Uterus (tissue), 4 donors: ENCODE results near the gene METAP1. TPM values are rescaled to one million over a fixed set of nuclear protein-coding genes. Genes with fewer than 3 reads are reported as not detected.
A peak's percentile ranks its signal among the peaks of the same experiment; 100 is the strongest.

Experiments used
- DNase-seq, 2 donors: peaks; one replicate each; pipeline ENCODE4 v3.0.0-alpha.2; 2019 to 2020
- H3K27ac ChIP-seq, 2 donors: fragments of 200-600 bp; sonication (generic); 1 replicate in 1 of 2; 2 replicates in 1 of 2; pipeline ENCODE4 v1.5.1; 2016 to 2018
- H3K27me3 ChIP-seq, 2 donors: fragments of 200-600 bp; sonication (generic); one replicate each; pipeline ENCODE4 v1.5.1; 2018 to 2019; ENCODE audit warnings: control low read depth in 1 of 2
- H3K36me3 ChIP-seq, 2 donors: fragments of 200-600 bp; sonication (generic); one replicate each; pipeline ENCODE4 v1.5.1; 2019; ENCODE audit warnings: control low read depth in 1 of 2
- H3K4me1 ChIP-seq, 2 donors: fragments of 200-600 bp; sonication (generic); one replicate each; pipeline ENCODE4 v1.5.1; 2018 to 2019; ENCODE audit warnings: control low read depth in 1 of 2
- H3K4me3 ChIP-seq, 2 donors: fragments of 200-600 bp; sonication (generic); 1 replicate in 1 of 2; 2 replicates in 1 of 2; pipeline ENCODE4 v1.5.1; 2018 to 2019; ENCODE audit warnings: mild to moderate bottlenecking in 1 of 2
- H3K9me3 ChIP-seq, 2 donors: fragments of 200-600 bp; sonication (generic); one replicate each; pipeline ENCODE4 v1.5.1; 2019; ENCODE audit warnings: control low read depth in 1 of 2
- POLR2A ChIP-seq, 2 donors: fragments of 450-650 bp; IDR thresholded peaks; one replicate each; pipeline ENCODE4 v1.6.1; 2016; ENCODE audit warnings: antibody characterized with exemption in 2 of 2, mild to moderate bottlenecking in 1 of 2, moderate library complexity in 1 of 2
- intact Hi-C: fragments of 100-400 bp; cut with DNase I; formaldehyde crosslinking; loops from one replicate; pipeline ENCODE4 v1.15.1; 2023; ENCODE audit warnings: low total_unique reads
- total RNA-seq, 4 donors: library from RNA; depleted of rRNA in 3 of 4; stranded (reverse); fragments of >200 nt in 3 of 4; gene quantifications; one replicate each; pipeline versions ENCODE4 v1.1.0 to v1.2.4, GENCODE V29; 2014 to 2023
- TF ChIP-seq, protein P1 (sequence below), 4 experiments: fragments of 200-600 bp in 2 of 4; fragments of 450-650 bp in 2 of 4; sonication (generic) in 2 of 4; IDR thresholded peaks; one replicate each; pipeline ENCODE4 v1.5.1; 2016 to 2019; ENCODE audit warnings: antibody characterized with exemption in 4 of 4, mild to moderate bottlenecking in 2 of 4, moderate library complexity in 1 of 4
- donor health status: DM: yes; HTN: yes; CAD: no.

METAP1 gene
- total RNA-seq, result 10 to 100 TPM; 34.1 to 50.7 (median 36.3) TPM

DNA sequence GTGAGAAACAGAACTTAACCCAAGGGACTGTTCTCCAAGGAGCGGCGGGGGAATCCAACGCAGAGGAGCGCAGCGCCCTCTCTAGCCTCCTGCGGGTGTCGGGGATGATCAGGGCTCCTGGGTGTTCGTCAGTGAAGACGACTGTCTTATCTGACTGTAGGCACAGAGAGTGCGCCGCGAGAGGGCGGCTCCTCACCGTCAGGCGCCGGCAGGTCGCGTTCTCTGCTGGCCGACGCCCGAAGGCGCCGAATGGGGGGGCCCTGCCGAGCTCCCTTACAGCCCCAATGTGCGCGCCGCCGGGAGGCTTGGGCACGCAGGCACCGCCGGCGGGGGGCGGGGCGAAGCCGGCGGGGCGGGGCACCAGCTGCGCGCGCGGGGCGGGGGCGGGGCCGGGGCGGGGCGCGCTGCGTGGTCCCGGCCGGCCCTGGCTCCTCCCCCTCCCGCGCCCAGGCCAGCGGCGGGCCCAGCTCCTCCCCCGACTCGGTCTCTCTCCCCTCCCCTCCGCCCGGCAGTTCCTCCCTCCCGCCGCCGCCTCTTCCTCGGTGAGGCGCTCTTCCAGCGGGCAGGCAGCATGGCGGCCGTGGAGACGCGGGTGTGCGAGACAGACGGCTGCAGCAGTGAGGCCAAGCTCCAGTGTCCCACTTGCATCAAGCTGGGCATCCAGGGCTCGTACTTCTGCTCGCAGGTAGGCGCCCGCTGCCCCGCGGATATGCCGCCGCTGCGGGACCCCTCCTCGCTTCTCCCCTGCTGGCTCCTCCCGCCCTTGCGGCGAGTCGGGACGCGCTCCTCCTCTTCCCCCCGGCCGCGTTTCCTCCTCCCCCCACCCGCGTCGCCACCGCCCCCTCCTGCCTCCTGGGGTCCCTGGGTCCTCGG, at the start of gene METAP1:
Gene METAP1, plus strand, starts transcription at position 539 of the 873 bp plus-strand sequence. Its CDS starts 33 bp downstream, at position 572.
- TF ChIP-seq POLR2A (IDR thresholded peaks at IDR 0.05), result peak; percentile 29 to 68
- TF ChIP-seq, protein P1, sequence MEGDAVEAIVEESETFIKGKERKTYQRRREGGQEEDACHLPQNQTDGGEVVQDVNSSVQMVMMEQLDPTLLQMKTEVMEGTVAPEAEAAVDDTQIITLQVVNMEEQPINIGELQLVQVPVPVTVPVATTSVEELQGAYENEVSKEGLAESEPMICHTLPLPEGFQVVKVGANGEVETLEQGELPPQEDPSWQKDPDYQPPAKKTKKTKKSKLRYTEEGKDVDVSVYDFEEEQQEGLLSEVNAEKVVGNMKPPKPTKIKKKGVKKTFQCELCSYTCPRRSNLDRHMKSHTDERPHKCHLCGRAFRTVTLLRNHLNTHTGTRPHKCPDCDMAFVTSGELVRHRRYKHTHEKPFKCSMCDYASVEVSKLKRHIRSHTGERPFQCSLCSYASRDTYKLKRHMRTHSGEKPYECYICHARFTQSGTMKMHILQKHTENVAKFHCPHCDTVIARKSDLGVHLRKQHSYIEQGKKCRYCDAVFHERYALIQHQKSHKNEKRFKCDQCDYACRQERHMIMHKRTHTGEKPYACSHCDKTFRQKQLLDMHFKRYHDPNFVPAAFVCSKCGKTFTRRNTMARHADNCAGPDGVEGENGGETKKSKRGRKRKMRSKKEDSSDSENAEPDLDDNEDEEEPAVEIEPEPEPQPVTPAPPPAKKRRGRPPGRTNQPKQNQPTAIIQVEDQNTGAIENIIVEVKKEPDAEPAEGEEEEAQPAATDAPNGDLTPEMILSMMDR (IDR thresholded peaks at IDR 0.05), result peak; percentile 66 to 77 (median 75)
- DNase-seq, result peak; percentile 95
- peak within 1 kb of the TSS; percentile 93 for H3K27ac ChIP-seq
- H3K4me3 ChIP-seq, result peak within 1 kb of the TSS; percentile 73 to 98
- H3K9me3 ChIP-seq, result no peaks in the 10 kb centered on the region
- intact Hi-C loops, result no loop called here
- no peaks in the 10 kb centered on the region for H3K36me3 ChIP-seq
- H3K4me1 ChIP-seq, result no peaks in the 10 kb centered on the region
- no peaks in the 10 kb centered on the region for H3K27me3 ChIP-seq

DNA sequence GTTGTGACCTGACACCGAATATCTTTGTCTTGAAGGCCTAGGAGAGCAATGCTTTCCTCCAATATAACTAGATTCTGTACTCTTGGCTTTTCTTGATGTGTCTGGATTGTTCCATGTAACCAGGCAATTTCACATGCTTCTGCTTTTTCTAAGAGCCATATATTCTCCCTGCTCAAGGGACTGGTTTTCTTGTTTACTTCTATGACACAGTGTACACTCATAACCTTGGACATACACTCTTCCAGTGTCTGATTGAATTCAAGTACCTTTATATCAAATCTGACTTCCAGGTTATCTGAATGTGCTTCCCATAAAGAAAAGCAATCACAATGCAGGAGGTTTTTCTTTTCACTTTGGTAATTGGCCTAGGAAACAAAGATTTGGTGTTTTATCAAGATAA, 49.2 kb upstream of the METAP1 start:
- Histone ChIP-seq H3K4me1 (no peaks in the 10 kb centered on the region), H3K27me3 (no peaks in the 10 kb centered on the region), H3K4me3 (no peak overlapping the region), H3K36me3 (no peaks in the 10 kb centered on the region), H3K27ac (no peak overlapping the region), H3K9me3 (no peaks in the 10 kb centered on the region)
- intact Hi-C loops, result no loop called here
- TF ChIP-seq, protein P1 (IDR thresholded peaks at IDR 0.05), result no peak
- no peak for TF ChIP-seq POLR2A (IDR thresholded peaks at IDR 0.05)
- DNase-seq, result no peak

DNA sequence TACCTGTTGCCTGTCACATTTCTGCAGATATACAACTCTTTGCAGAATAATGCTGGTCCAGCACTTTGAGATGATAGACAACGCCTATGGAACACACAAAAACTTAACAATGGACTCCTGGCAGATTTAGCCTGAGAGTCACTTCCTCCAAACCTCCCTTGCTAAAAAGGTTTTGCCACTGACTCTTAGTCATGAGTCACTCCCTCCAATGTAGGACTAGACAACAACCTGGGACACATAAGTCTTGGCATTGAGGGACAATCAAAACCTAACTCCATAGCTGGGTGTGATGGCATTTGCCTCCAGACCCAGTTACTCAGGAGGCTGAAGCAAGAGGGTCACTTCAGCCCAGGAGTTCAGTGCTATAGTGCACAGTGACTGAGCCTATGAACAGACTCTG, 44.6 kb upstream of the METAP1 start:
- intact Hi-C loops, result no loop called here
- Histone ChIP-seq H3K4me3 (no peak overlapping the region), H3K9me3 (no peaks in the 10 kb centered on the region), H3K27me3 (no peaks in the 10 kb centered on the region), H3K27ac (no peak overlapping the region), H3K4me1 (no peaks in the 10 kb centered on the region), H3K36me3 (no peaks in the 10 kb centered on the region)
- no peak for DNase-seq
- TF ChIP-seq, protein P1 (IDR thresholded peaks at IDR 0.05), result no peak
- no peak for TF ChIP-seq POLR2A (IDR thresholded peaks at IDR 0.05)

DNA sequence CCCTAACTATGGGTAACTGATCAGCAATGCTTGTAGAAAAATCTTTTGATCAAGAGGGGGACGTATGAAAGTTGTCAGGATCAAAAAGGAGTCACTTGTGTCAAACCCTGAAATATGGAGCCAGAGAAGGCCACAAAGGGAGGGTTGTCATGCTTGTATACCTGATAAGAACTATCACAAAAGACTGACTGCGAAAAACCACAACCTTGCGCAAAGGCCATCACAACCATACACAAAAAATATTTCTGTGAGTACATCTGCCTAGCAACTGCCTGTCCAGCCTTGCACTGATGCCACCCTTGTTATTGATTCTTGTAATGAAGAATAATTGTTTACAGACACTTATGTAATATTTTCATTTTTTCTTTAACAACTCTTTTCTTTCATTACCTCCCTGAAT, 43.8 kb upstream of the METAP1 start:
- no peaks in the 10 kb centered on the region for H3K27me3 ChIP-seq
- no peak for DNase-seq
- no peaks in the 10 kb centered on the region for H3K4me1 ChIP-seq
- no peaks in the 10 kb centered on the region for H3K36me3 ChIP-seq
- TF ChIP-seq, protein P1 (IDR thresholded peaks at IDR 0.05), result no peak
- TF ChIP-seq POLR2A (IDR thresholded peaks at IDR 0.05), result no peak
- intact Hi-C loops, result no loop called here
- H3K4me3 ChIP-seq, result no peak overlapping the region
- no peaks in the 10 kb centered on the region for H3K9me3 ChIP-seq
- H3K27ac ChIP-seq, result no peak overlapping the region

DNA sequence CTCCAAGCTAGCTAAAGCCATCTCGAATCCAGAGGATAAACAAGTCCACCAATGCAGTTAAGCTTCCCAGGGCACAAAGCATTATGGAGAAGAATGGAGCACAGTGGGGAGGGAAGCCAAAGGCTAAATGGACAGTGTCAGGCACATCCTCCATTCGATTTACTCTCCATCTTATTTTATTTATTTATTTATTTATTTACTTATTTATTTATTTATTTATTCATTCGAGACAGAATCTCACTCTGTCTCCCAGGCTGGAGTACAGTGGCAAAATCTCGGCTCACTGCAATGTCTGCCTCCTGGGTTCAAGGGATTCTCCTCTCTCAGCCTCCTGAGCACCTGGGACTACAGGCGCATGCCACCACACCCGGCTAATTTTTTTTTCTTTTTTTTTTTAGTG, 40.3 kb upstream of the METAP1 start:
- H3K27me3 ChIP-seq, result no peaks in the 10 kb centered on the region
- TF ChIP-seq, protein P1 (IDR thresholded peaks at IDR 0.05), result no peak
- no peak for TF ChIP-seq POLR2A (IDR thresholded peaks at IDR 0.05)
- H3K27ac ChIP-seq, result no peak overlapping the region
- no peak for DNase-seq
- H3K36me3 ChIP-seq, result no peaks in the 10 kb centered on the region
- H3K4me1 ChIP-seq, result no peaks in the 10 kb centered on the region
- H3K9me3 ChIP-seq, result no peaks in the 10 kb centered on the region
- intact Hi-C loops, result no loop called here
- H3K4me3 ChIP-seq, result no peak overlapping the region
